HepG2 (cell line): ENCODE results near the gene NIPAL3. TPM values are rescaled to one million over a fixed set of nuclear protein-coding genes. Genes with fewer than 3 reads are reported as not detected.

Source experiments
- ATAC-seq: fragments of 200-7000 bp; cut with Tn5 transposase; 3 replicates; pipeline ENCODE4 v1.9.1; 2020; ENCODE audit warnings: mild to moderate bottlenecking, moderate library complexity
- BruUV-seq: library from RNA; stranded (reverse); fragments of 400-500 nt; replicated peaks from 2 replicates; lab custom pipeline; 2021; lab: Mats Ljungman, UMichigan
- CTCF ChIA-PET: fragments of 300-600 bp; formaldehyde crosslinking; extraction: SDS; loops from one replicate; lab custom pipeline; 2021; ENCODE audit warnings: low total read pairs, inconsistent platforms, low intra/inter-chr PET ratio; lab: Yijun Ruan, JAX
- POLR2A ChIA-PET: fragments of 350-600 bp; sonication (Branson Sonifier 250); formaldehyde crosslinking; loops from one replicate; lab custom pipeline; 2020; ENCODE audit warnings: antibody characterized with exemption, inconsistent platforms; lab: Yijun Ruan, JAX
- DNase-seq: peaks from one replicate; pipeline ENCODE4 v3.0.0-alpha.2; 2015; ENCODE audit warnings: low spot score
- FAIRE-seq: peaks from 3 replicates; lab custom pipeline; 2011; peaks lifted over from hg19 to GRCh38; lab: Jason Lieb, UNC
- H2AFZ ChIP-seq: one replicate; pipeline ENCODE4 v1.6.1; 2011; ENCODE audit warnings: low read length, inconsistent platforms
- H3K27ac ChIP-seq: fragments of 300-600 bp; 3 replicates; pipeline ENCODE4 v1.8.0; 2011; ENCODE audit warnings: mixed run types, mild to moderate bottlenecking, mixed read lengths, low read length, inconsistent platforms; ENCODE audit not compliant: insufficient read depth; ENCODE audit errors: extremely low read length
- H3K27me3 ChIP-seq, 2 experiments: fragments of 200-600 bp in 1 of 2; 2 replicates in 1 of 2; 3 replicates in 1 of 2; pipeline versions ENCODE4 v1.6.0 to v1.8.0; 2011; ENCODE audit warnings: low read length in 2 of 2, mild to moderate bottlenecking in 2 of 2, moderate library complexity in 2 of 2, inconsistent platforms in 1 of 2; ENCODE audit not compliant: insufficient read depth in 2 of 2, control insufficient read depth in 1 of 2
- H3K36me3 ChIP-seq, 2 experiments: fragments of 200-600 bp in 1 of 2; replicated peaks in 1 of 2; 2 replicates in 1 of 2; 3 replicates in 1 of 2; pipeline versions ENCODE4 v1.5.1 to v1.8.0; 2011; ENCODE audit warnings: low read length in 2 of 2, inconsistent platforms in 1 of 2; ENCODE audit not compliant: insufficient read depth in 2 of 2, control insufficient read depth in 1 of 2
- H3K4me1 ChIP-seq: 2 replicates; pipeline ENCODE4 v1.5.1; 2012; ENCODE audit warnings: low read length, inconsistent platforms; ENCODE audit not compliant: insufficient read depth
- H3K4me2 ChIP-seq: 2 replicates; pipeline ENCODE4 v1.6.0; 2011; ENCODE audit warnings: low read depth, low read length, inconsistent platforms
- H3K4me3 ChIP-seq, 3 experiments: fragments of 200-600 bp in 1 of 3; sonication (generic), shearing (Covaris generic) in 1 of 3; replicated peaks in 1 of 3; 2 replicates each; pipeline ENCODE4 v1.5.1; 2011 to 2016; ENCODE audit warnings: low read length in 3 of 3, inconsistent platforms in 2 of 3, low read depth in 2 of 3, mild to moderate bottlenecking in 2 of 3, control low read depth in 1 of 3, mixed read lengths in 1 of 3; ENCODE audit not compliant: insufficient read depth in 1 of 3
- H3K79me2 ChIP-seq: one replicate; pipeline ENCODE4 v1.6.1; 2011; ENCODE audit warnings: low read length, inconsistent platforms; ENCODE audit not compliant: insufficient read depth
- H3K9ac ChIP-seq: 2 replicates; pipeline ENCODE4 v1.6.0; 2011; ENCODE audit warnings: mild to moderate bottlenecking, low read depth, low read length, inconsistent platforms; ENCODE audit not compliant: insufficient read depth
- H3K9me3 ChIP-seq: 2 replicates; pipeline ENCODE4 v1.5.1; 2012; ENCODE audit warnings: mild to moderate bottlenecking, low read length
- H4K20me1 ChIP-seq: 2 replicates; pipeline ENCODE4 v1.6.0; 2011; ENCODE audit warnings: inconsistent platforms, mild to moderate bottlenecking, low read length, moderate library complexity; ENCODE audit not compliant: insufficient read depth
- ATRX ChIP-seq: sonication (generic); formaldehyde crosslinking; IDR thresholded peaks from 2 replicates; pipeline ENCODE4 v1.4.0; 2020; ENCODE audit warnings: missing genetic modification reagents, borderline replicate concordance
- CTCF ChIP-seq: sonication (generic); formaldehyde crosslinking; IDR thresholded peaks from 2 replicates; pipeline ENCODE4 v1.5.0; 2020; ENCODE audit warnings: mild to moderate bottlenecking, missing genetic modification reagents, moderate library complexity
- ELF3 ChIP-seq: IDR thresholded peaks from 2 replicates; pipeline ENCODE4 v1.6.1; 2016; ENCODE audit warnings: missing genetic modification reagents, missing compliant biosample characterization
- IRF2 ChIP-seq: IDR thresholded peaks from 2 replicates; pipeline ENCODE4 v1.6.1; 2018; ENCODE audit warnings: missing genetic modification reagents, missing compliant biosample characterization
- RAD21 ChIP-seq: fragments of 450-650 bp; formaldehyde crosslinking; IDR thresholded peaks from 2 replicates; pipeline ENCODE4 v1.5.0; 2020; ENCODE audit warnings: mild to moderate bottlenecking
- SMC3 ChIP-seq: IDR thresholded peaks from 2 replicates; pipeline ENCODE4 v1.6.1; 2011; ENCODE audit warnings: low read length, improper control_type of control experiment
- STAG1 ChIP-seq: sonication (generic); formaldehyde crosslinking; IDR thresholded peaks from 2 replicates; pipeline ENCODE4 v1.4.0; 2020; ENCODE audit warnings: missing genetic modification reagents
- XRCC5 ChIP-seq: fragments of 200-400 bp; formaldehyde crosslinking; optimal IDR thresholded peaks from 2 replicates; pipeline ENCODE3; 2017; ENCODE audit warnings: mild to moderate bottlenecking, low read length
- ZNF747 ChIP-seq: sonication (generic); formaldehyde crosslinking; IDR thresholded peaks from 2 replicates; pipeline ENCODE4 v1.8.1; 2023; ENCODE audit warnings: missing genetic modification reagents, mild to moderate bottlenecking, borderline replicate concordance
- ZNF776 ChIP-seq: sonication (generic); formaldehyde crosslinking; IDR thresholded peaks from 2 replicates; pipeline ENCODE4 v1.4.0; 2020; ENCODE audit warnings: mild to moderate bottlenecking, missing genetic modification reagents
- WGBS: methylation state at CpG from one replicate; pipeline ENCODE4 v1.1.6; 2017; ENCODE audit warnings: low lambda C conversion rate; 5-methylcytosine and 5-hydroxymethylcytosine counted together
- in situ Hi-C: cut with HindIII; loops from 2 replicates; pipeline ENCODE4 v1.10.0; 2017; ENCODE audit warnings: low pct_unique_long_range_greater_than_20kb; ENCODE audit not compliant: extremely low pct_ligation_motif_present
- intact Hi-C: fragments of 100-400 bp; cut with micrococcal nuclease; formaldehyde crosslinking; loops from one replicate; pipeline ENCODE4 v1.10.0; 2022; ENCODE audit not compliant: unreplicated experiment
- polyA plus RNA-seq, 8 experiments: library from polyadenylated mRNA; depleted of rRNA in 3 of 8; stranded (reverse) in 7 of 8; unstranded in 1 of 8; fragments of >200 nt; fragmentation: Illumina TruSeq in 4 of 8; extraction: Trizol in 4 of 8; gene quantifications; 2 replicates each; pipeline versions ENCODE4 v1.2.1 to v1.2.3, GENCODE V29; 2011 to 2016; ENCODE audit warnings: low read depth in 4 of 8, missing spikeins in 1 of 8, mixed read lengths in 1 of 8; ENCODE audit not compliant: insufficient read depth in 1 of 8
- total RNA-seq, 5 experiments: library from RNA; depleted of rRNA; stranded (reverse); fragments of >200 nt; fragmentation: Illumina TruSeq; extraction: Trizol; gene quantifications; 2 replicates each; pipeline ENCODE4 v1.2.3, GENCODE V29; 2016; ENCODE audit warnings: low read depth in 1 of 5
- TF ChIP-seq, protein P1 (sequence below): sonication (generic); formaldehyde crosslinking; IDR thresholded peaks from 2 replicates; pipeline ENCODE4 v1.4.0; 2020; ENCODE audit warnings: missing genetic modification reagents
- TF ChIP-seq, protein P2 (sequence below): sonication (generic); formaldehyde crosslinking; IDR thresholded peaks from 2 replicates; pipeline ENCODE4 v1.4.0; 2020; ENCODE audit warnings: missing genetic modification reagents, low read depth, mild to moderate bottlenecking, borderline replicate concordance

The NIPAL3 gene
- total and polyA plus RNA-seq, 2 of the 13 experiments (the other 11 are each of a cell fraction or from before 2014, with no cell fraction given) = 5.6 to 8.6 TPM

- Histone ChIP-seq H3K79me2 (no peaks in the 10 kb centered on the region), H3K9me3 (no peaks in the 10 kb centered on the region), H3K27ac (no peak overlapping the region), H3K4me2 (no peak overlapping the region), H2AFZ (no peak overlapping the region), H3K36me3 (no peaks in the 10 kb centered on the region; a peak in 1 of 5 replicates), H3K27me3 (no peaks in the 10 kb centered on the region), H3K4me1 (peaks cover 23% of the 10 kb centered on the region), H3K9ac (no peak overlapping the region), H3K4me3 (no peak overlapping the region), H4K20me1 (no peaks in the 10 kb centered on the region)
- 64% methylated on average over 11 of the region's 11 CpGs for WGBS
- POLR2A ChIA-PET = no interaction called here
- ATAC-seq = peak; percentile 92
- FAIRE-seq = peak; percentile 56
- intact Hi-C loops = loop anchor here (1.0 kb wide), 3 partner anchors 193 to 321 kb away; no protein-coding TSS in a partner anchor
- BruUV-seq = no TSS peak
- peak; percentile 47 for DNase-seq
- CTCF ChIA-PET = interaction anchor here (1.5 to 5.2 kb wide), 4 partner anchors 192 to 321 kb away, joined by 5 to 151 read pairs (median 20); no protein-coding TSS in a partner anchor
- in situ Hi-C loops = loop anchor here (5.0 to 10.0 kb wide), 2 partner anchors 190 to 317 kb away; no protein-coding TSS in a partner anchor
- peak; percentile 45; the same call in 1 of the 2 replicates for TF ChIP-seq IRF2 (CRISPR knock-in tag)
- peak; percentile 76 for TF ChIP-seq SMC3
- no peak for TF ChIP-seq ATRX (CRISPR knock-in tag)
- TF ChIP-seq ZNF747 (CRISPR knock-in tag) = 0 out of 2 replicates have a peak, but pooled peaks have one; percentile 21
- peak; percentile 90 for TF ChIP-seq CTCF (CRISPR knock-in tag)
- TF ChIP-seq, protein P1, sequence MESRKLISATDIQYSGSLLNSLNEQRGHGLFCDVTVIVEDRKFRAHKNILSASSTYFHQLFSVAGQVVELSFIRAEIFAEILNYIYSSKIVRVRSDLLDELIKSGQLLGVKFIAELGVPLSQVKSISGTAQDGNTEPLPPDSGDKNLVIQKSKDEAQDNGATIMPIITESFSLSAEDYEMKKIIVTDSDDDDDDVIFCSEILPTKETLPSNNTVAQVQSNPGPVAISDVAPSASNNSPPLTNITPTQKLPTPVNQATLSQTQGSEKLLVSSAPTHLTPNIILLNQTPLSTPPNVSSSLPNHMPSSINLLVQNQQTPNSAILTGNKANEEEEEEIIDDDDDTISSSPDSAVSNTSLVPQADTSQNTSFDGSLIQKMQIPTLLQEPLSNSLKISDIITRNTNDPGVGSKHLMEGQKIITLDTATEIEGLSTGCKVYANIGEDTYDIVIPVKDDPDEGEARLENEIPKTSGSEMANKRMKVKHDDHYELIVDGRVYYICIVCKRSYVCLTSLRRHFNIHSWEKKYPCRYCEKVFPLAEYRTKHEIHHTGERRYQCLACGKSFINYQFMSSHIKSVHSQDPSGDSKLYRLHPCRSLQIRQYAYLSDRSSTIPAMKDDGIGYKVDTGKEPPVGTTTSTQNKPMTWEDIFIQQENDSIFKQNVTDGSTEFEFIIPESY = 0 out of 2 replicates have a peak, but pooled peaks have one; percentile 21
- peak; percentile 65 for TF ChIP-seq RAD21
- no peak for TF ChIP-seq ZNF776
- TF ChIP-seq, protein P2, sequence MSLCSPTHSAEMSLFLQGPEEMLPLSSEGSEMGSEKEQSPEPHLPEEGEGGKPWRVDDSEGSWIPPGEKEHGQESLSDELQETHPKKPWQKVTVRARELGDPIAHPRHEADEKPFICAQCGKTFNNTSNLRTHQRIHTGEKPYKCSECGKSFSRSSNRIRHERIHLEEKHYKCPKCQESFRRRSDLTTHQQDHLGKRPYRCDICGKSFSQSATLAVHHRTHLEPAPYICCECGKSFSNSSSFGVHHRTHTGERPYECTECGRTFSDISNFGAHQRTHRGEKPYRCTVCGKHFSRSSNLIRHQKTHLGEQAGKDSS (CRISPR knock-in tag) = no peak
- TF ChIP-seq ELF3 (CRISPR knock-in tag) = 0 out of 2 replicates have a peak, but pooled peaks have one; percentile 23
- peak; percentile 38 for TF ChIP-seq XRCC5
- peak; percentile 94 for TF ChIP-seq STAG1
Measured at GRCh38 chr1:24391882-24392603, 23.6 kb upstream of the NIPAL3 start.
